B cell (primary cell): ENCODE results near the gene ANKRD33B. TPM values are rescaled to one million over a fixed set of nuclear protein-coding genes. Genes with fewer than 3 reads are reported as not detected.

ENCODE experiments used
- ATAC-seq: fragments of 200-7000 bp; cut with Tn5 transposase; one replicate; pipeline ENCODE4 v1.10.0; 2021; ENCODE audit warnings: low read depth, mild to moderate bottlenecking, moderate number of reproducible peaks, moderate library complexity
- CTCF ChIA-PET: fragments of 350-600 bp; sonication (Branson Sonifier 250); formaldehyde crosslinking; loops from one replicate; lab custom pipeline; 2021; ENCODE audit warnings: antibody characterized with exemption, inconsistent platforms; lab: Charles Lee
- POLR2A ChIA-PET: fragments of 350-600 bp; sonication (Branson Sonifier 250); formaldehyde crosslinking; loops from one replicate; lab custom pipeline; 2021; ENCODE audit warnings: antibody characterized with exemption; lab: Charles Lee
- DNase-seq: peaks from one replicate; pipeline ENCODE4 v3.0.0; 2013
- H2AFZ ChIP-seq: 2 replicates; pipeline ENCODE4 v1.6.1; 2012; ENCODE audit warnings: mild to moderate bottlenecking, low read depth, low read length; ENCODE audit not compliant: insufficient read depth, poor library complexity, severe bottlenecking
- H3K27ac ChIP-seq, 2 donors: 1 replicate in 1 of 2; 2 replicates in 1 of 2; pipeline ENCODE4 v1.5.1; 2012 to 2013; ENCODE audit warnings: low read length in 2 of 2, mild to moderate bottlenecking in 2 of 2, moderate library complexity in 1 of 2
- H3K27me3 ChIP-seq, 4 experiments: fragments of 200-600 bp in 1 of 4; sonication (generic) in 1 of 4; replicated peaks in 1 of 4; 1 replicate in 2 of 4; 2 replicates in 2 of 4; pipeline versions ENCODE4 v1.6.1 to v1.7.0; 2013 to 2016; ENCODE audit warnings: low read length in 3 of 4, mild to moderate bottlenecking in 2 of 4, mixed read lengths in 1 of 4, moderate library complexity in 1 of 4; ENCODE audit not compliant: insufficient read depth in 4 of 4, control insufficient read depth in 3 of 4; ENCODE audit errors: control extremely low read depth in 1 of 4
- H3K36me3 ChIP-seq, 2 experiments: replicated peaks in 1 of 2; 1 replicate in 1 of 2; 2 replicates in 1 of 2; pipeline versions ENCODE4 v1.6.1 to v1.7.1; 2013; ENCODE audit warnings: low read length in 1 of 2; ENCODE audit not compliant: insufficient read depth in 2 of 2, control insufficient read depth in 1 of 2; ENCODE audit errors: control extremely low read depth in 1 of 2, extremely low read depth in 1 of 2
- H3K4me1 ChIP-seq, 2 donors: fragments of 200-600 bp in 1 of 2; sonication (generic) in 1 of 2; 1 replicate in 1 of 2; 2 replicates in 1 of 2; pipeline versions ENCODE4 v1.5.1 to v1.6.1; 2013 to 2017; ENCODE audit warnings: low read length in 2 of 2; ENCODE audit not compliant: control insufficient read depth in 2 of 2, insufficient read depth in 2 of 2
- H3K4me2 ChIP-seq: replicated peaks from 2 replicates; pipeline ENCODE3; 2012; ENCODE audit warnings: mild to moderate bottlenecking, low read depth, low read length; ENCODE audit not compliant: poor library complexity, severe bottlenecking
- H3K4me3 ChIP-seq, 5 experiments: fragments of 200-600 bp in 1 of 5; sonication (generic) in 1 of 5; 1 replicate in 3 of 5; 2 replicates in 2 of 5; pipeline versions ENCODE4 v1.5.1 to v1.7.0; 2011 to 2016; ENCODE audit warnings: low read length in 4 of 5, mild to moderate bottlenecking in 4 of 5, low read depth in 2 of 5, control low read depth in 1 of 5, moderate library complexity in 1 of 5; ENCODE audit not compliant: insufficient read depth in 1 of 5; ENCODE audit errors: control extremely low read depth in 1 of 5, extremely low read depth in 1 of 5
- H3K79me2 ChIP-seq: fragments of 200-600 bp; sonication (generic); one replicate; pipeline ENCODE4 v1.6.0; 2016; ENCODE audit warnings: low read length; ENCODE audit not compliant: control insufficient read depth, insufficient read depth
- H3K9ac ChIP-seq: fragments of 200-600 bp; sonication (generic); 2 replicates; pipeline ENCODE4 v1.6.1; 2017; ENCODE audit warnings: mild to moderate bottlenecking, low read length, moderate library complexity
- H3K9me3 ChIP-seq, 3 donors: one replicate each; pipeline versions ENCODE4 v1.6.1 to v1.7.1; 2013; ENCODE audit warnings: low read length in 2 of 3; ENCODE audit not compliant: control insufficient read depth in 2 of 3, insufficient read depth in 1 of 3; ENCODE audit errors: control extremely low read depth in 1 of 3
- H4K20me1 ChIP-seq: 2 replicates; pipeline ENCODE4 v1.6.0; 2012; ENCODE audit warnings: mild to moderate bottlenecking, low read length; ENCODE audit not compliant: insufficient read depth, control insufficient read depth, poor library complexity, severe bottlenecking
- H3K27ac Mint-ChIP-seq: one replicate; pipeline ENCODE4 v1.8.0; 2021; ENCODE audit warnings: mixed read lengths
- H3K27me3 Mint-ChIP-seq: one replicate; pipeline ENCODE4 v1.8.0; 2021; ENCODE audit warnings: mixed read lengths
- H3K4me1 Mint-ChIP-seq: one replicate; pipeline ENCODE4 v1.8.0; 2021; ENCODE audit warnings: mixed read lengths
- H3K4me3 Mint-ChIP-seq: one replicate; pipeline ENCODE4 v1.8.0; 2021; ENCODE audit warnings: mixed read lengths
- H3K9me3 Mint-ChIP-seq: one replicate; pipeline ENCODE4 v1.8.0; 2022; ENCODE audit warnings: mixed read lengths; ENCODE audit not compliant: insufficient read depth
- CTCF ChIP-seq: fragments of 200-600 bp; IDR thresholded peaks from one replicate; pipeline ENCODE4 v1.8.0; 2022; ENCODE audit warnings: antibody characterized with exemption, mild to moderate bottlenecking
- EZH2 ChIP-seq: IDR thresholded peaks from 2 replicates; pipeline ENCODE4 v1.6.1; 2012; ENCODE audit warnings: borderline replicate concordance, low read depth, mild to moderate bottlenecking, moderate library complexity, low read length; ENCODE audit not compliant: insufficient read depth, poor library complexity, severe bottlenecking
- WGBS: methylation state at CpG from one replicate; pipeline ENCODE4 v1.1.5; 2013; ENCODE audit warnings: missing lambda C conversion rate; ENCODE audit not compliant: insufficient coverage; 5-methylcytosine and 5-hydroxymethylcytosine counted together
- intact Hi-C: fragments of 100-400 bp; cut with micrococcal nuclease; formaldehyde crosslinking; loops from one replicate; pipeline ENCODE4 v1.10.0; 2022
- polyA plus RNA-seq: library from polyadenylated mRNA; depleted of rRNA; stranded (reverse); fragments of >200 nt; gene quantifications from 2 replicates; pipeline ENCODE4 v1.2.3, GENCODE V29; 2012
- total RNA-seq, 2 donors: library from RNA; stranded (reverse); fragments of 120-200 nt in 1 of 2; gene quantifications; 1 replicate in 1 of 2; 2 replicates in 1 of 2; pipeline versions ENCODE4 v1.2.3 to v1.2.4, GENCODE V29; 2013 to 2022

The ANKRD33B gene
- total and polyA plus RNA-seq, 2 donors (not counting 1 experiment from before 2014, with no cell fraction given), result 2.9 to 23.4 TPM

GRCh38 chr5:10681731-10682679 is 118.1 kb downstream of the ANKRD33B start:
- H3K9me3 Mint-ChIP-seq, result peaks cover 2% of the 10 kb centered on the region
- no peak for DNase-seq
- TF ChIP-seq EZH2, result no peak
- no peak for TF ChIP-seq CTCF
- peaks cover 0 to 5% of the 10 kb centered on the region in 2 donors for H3K4me1 ChIP-seq
- H2AFZ ChIP-seq, result no peak overlapping the region
- no peaks in the 10 kb centered on the region for H3K27me3 Mint-ChIP-seq
- POLR2A ChIA-PET, result no interaction called here
- CTCF ChIA-PET, result interaction anchor here (0.6 kb wide), 1 partner anchor 54 kb away, joined by 3 read pairs; no protein-coding TSS in a partner anchor
- H3K9me3 ChIP-seq, result peaks cover 0 to 4% (median 0%) of the 10 kb centered on the region in 3 donors
- ATAC-seq, result no peak
- no peaks in the 10 kb centered on the region for H3K27me3 ChIP-seq
- no peak overlapping the region for H3K4me3 ChIP-seq
- no peak overlapping the region for H3K4me3 Mint-ChIP-seq
- no peak overlapping the region for H3K9ac ChIP-seq
- no peak overlapping the region for H3K4me2 ChIP-seq
- no peaks in the 10 kb centered on the region for H3K79me2 ChIP-seq
- H4K20me1 ChIP-seq, result peaks cover 4% of the 10 kb centered on the region
- intact Hi-C loops, result no loop called here
- no peak overlapping the region for H3K27ac Mint-ChIP-seq
- WGBS, result 76% methylated on average over 22 of the region's 22 CpGs
- H3K4me1 Mint-ChIP-seq, result peaks cover 14% of the 10 kb centered on the region
- no peak overlapping the region for H3K27ac ChIP-seq
- peaks cover 2 to 61% of the 10 kb centered on the region in 2 experiments for H3K36me3 ChIP-seq
